Mesenchymal stem cell (in vitro differentiated cells and primary cell): Measurements from ENCODE around the gene FDPS.

Experiments used
- DNase-seq: peaks from one replicate; pipeline ENCODE4 v3.0.0-alpha.2; 2013
- H2AFZ ChIP-seq: one replicate; pipeline ENCODE4 v1.6.1; 2013; ENCODE audit warnings: low read depth, mild to moderate bottlenecking, control low read depth, inconsistent platforms, low read length, moderate library complexity
- H2AK5ac ChIP-seq: 2 replicates; pipeline ENCODE4 v1.6.1; 2013; ENCODE audit warnings: low read length, moderate library complexity, mild to moderate bottlenecking, inconsistent platforms; ENCODE audit not compliant: severe bottlenecking
- H2BK120ac ChIP-seq: one replicate; pipeline ENCODE4 v1.6.1; 2013; ENCODE audit warnings: low read depth, mild to moderate bottlenecking, inconsistent platforms, low read length, moderate library complexity
- H2BK12ac ChIP-seq, 2 experiments: one replicate each; pipeline ENCODE4 v1.6.1; 2013; ENCODE audit warnings: inconsistent platforms in 2 of 2, low read length in 2 of 2, mild to moderate bottlenecking in 2 of 2, moderate library complexity in 2 of 2, control low read depth in 1 of 2
- H2BK15ac ChIP-seq: one replicate; pipeline ENCODE4 v1.6.1; 2013; ENCODE audit warnings: mild to moderate bottlenecking, low read depth, inconsistent platforms; ENCODE audit not compliant: poor library complexity, severe bottlenecking
- H2BK5ac ChIP-seq: 2 replicates; pipeline ENCODE4 v1.6.1; 2013; ENCODE audit warnings: low read depth, mild to moderate bottlenecking, low read length, control low read depth, inconsistent platforms; ENCODE audit not compliant: poor library complexity, severe bottlenecking
- H3K14ac ChIP-seq, 2 experiments: one replicate each; pipeline ENCODE4 v1.6.1; 2013; ENCODE audit warnings: inconsistent platforms in 2 of 2, low read length in 2 of 2, control low read depth in 1 of 2, mild to moderate bottlenecking in 1 of 2, moderate library complexity in 1 of 2
- H3K18ac ChIP-seq, 2 experiments: one replicate each; pipeline ENCODE4 v1.6.1; 2013; ENCODE audit warnings: inconsistent platforms in 2 of 2, low read length in 2 of 2, control low read depth in 1 of 2, low read depth in 1 of 2, mild to moderate bottlenecking in 1 of 2
- H3K23ac ChIP-seq, 2 experiments: one replicate each; pipeline ENCODE4 v1.6.1; 2013; ENCODE audit warnings: inconsistent platforms in 2 of 2, low read length in 2 of 2, mild to moderate bottlenecking in 2 of 2, moderate library complexity in 2 of 2, control low read depth in 1 of 2
- H3K27ac ChIP-seq: 2 replicates; pipeline ENCODE4 v1.5.1; 2013; ENCODE audit warnings: mild to moderate bottlenecking, moderate library complexity, low read length, control low read depth, inconsistent platforms; ENCODE audit not compliant: poor library complexity, severe bottlenecking
- H3K27me3 ChIP-seq, 2 experiments: 2 replicates each; pipeline versions ENCODE4 v1.6.1 to v1.7.0; 2013; ENCODE audit warnings: low read length in 2 of 2, mild to moderate bottlenecking in 2 of 2, moderate library complexity in 2 of 2, control low read depth in 1 of 2, inconsistent platforms in 1 of 2; ENCODE audit not compliant: control insufficient read depth in 1 of 2, insufficient read depth in 1 of 2
- H3K36me3 ChIP-seq, 2 experiments: 2 replicates each; pipeline versions ENCODE4 v1.6.1 to v1.7.0; 2013; ENCODE audit warnings: low read length in 2 of 2, control low read depth in 1 of 2, inconsistent platforms in 1 of 2, low read depth in 1 of 2, mild to moderate bottlenecking in 1 of 2; ENCODE audit not compliant: insufficient read depth in 2 of 2, control insufficient read depth in 1 of 2
- H3K4ac ChIP-seq, 2 experiments: one replicate each; pipeline ENCODE4 v1.6.1; 2013; ENCODE audit warnings: inconsistent platforms in 2 of 2, low read length in 2 of 2, mild to moderate bottlenecking in 2 of 2, moderate library complexity in 2 of 2, control low read depth in 1 of 2, low read depth in 1 of 2
- H3K4me1 ChIP-seq: 2 replicates; pipeline ENCODE4 v1.6.1; 2013; ENCODE audit warnings: low read depth, low read length, control low read depth; ENCODE audit not compliant: control insufficient read depth, insufficient read depth
- H3K4me2 ChIP-seq: 2 replicates; pipeline ENCODE4 v1.6.1; 2013; ENCODE audit warnings: low read length, mild to moderate bottlenecking, inconsistent platforms; ENCODE audit not compliant: poor library complexity, severe bottlenecking
- H3K4me3 ChIP-seq, 2 experiments: 2 replicates each; pipeline versions ENCODE4 v1.5.1 to v1.7.0; 2013; ENCODE audit warnings: low read length in 2 of 2, mild to moderate bottlenecking in 2 of 2, control low read depth in 1 of 2, low read depth in 1 of 2; ENCODE audit not compliant: insufficient read depth in 1 of 2
- H3K79me1 ChIP-seq: replicated peaks from 2 replicates; pipeline ENCODE4 v1.6.1; 2013; ENCODE audit warnings: mild to moderate bottlenecking, control low read depth, low read length, inconsistent platforms; ENCODE audit not compliant: poor library complexity, severe bottlenecking
- H3K9ac ChIP-seq: 2 replicates; pipeline ENCODE4 v1.7.0; 2013; ENCODE audit warnings: mild to moderate bottlenecking, low read length, moderate library complexity
- H3K9me3 ChIP-seq: 2 replicates; pipeline ENCODE4 v1.7.0; 2013; ENCODE audit warnings: mild to moderate bottlenecking, low read length; ENCODE audit not compliant: control insufficient read depth
- H4K8ac ChIP-seq: one replicate; pipeline ENCODE4 v1.6.1; 2013; ENCODE audit warnings: inconsistent platforms, mild to moderate bottlenecking, low read length, moderate library complexity
- H4K91ac ChIP-seq: one replicate; pipeline ENCODE4 v1.6.1; 2013; ENCODE audit warnings: mild to moderate bottlenecking, low read length, inconsistent platforms
- WGBS: methylation state at CpG from one replicate; pipeline ENCODE4 v1.1.7; 2013; ENCODE audit warnings: mixed read lengths; 5-methylcytosine and 5-hydroxymethylcytosine counted together

The FDPS gene

DNA sequence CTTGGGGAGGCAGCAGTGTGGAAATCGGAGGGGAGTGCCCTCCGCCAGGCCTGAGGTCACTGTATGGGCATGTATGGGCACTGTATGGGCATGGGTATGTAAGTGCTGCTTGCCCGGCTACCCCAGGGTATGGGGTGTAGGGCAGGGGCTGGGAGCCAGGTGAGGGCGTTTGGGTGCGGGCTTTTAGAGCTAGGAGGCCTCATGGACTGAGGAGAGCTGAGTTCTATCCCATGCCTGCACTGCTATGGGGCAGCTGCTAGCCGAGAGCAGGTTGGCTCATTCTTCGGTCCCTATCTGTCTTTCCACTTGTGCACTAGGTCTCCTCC lies 12.8 kb upstream of the FDPS start:
- no peak for DNase-seq
- Histone ChIP-seq H2AK5ac (no peak overlapping the region), H3K4me2 (no peak overlapping the region), H2BK120ac (no peak overlapping the region), H3K79me1 (no peaks in the 10 kb centered on the region), H3K36me3 (no peaks in the 10 kb centered on the region), H3K9me3 (no peaks in the 10 kb centered on the region), H3K27me3 (peaks cover 54 to 62% of the 10 kb centered on the region in 2 experiments), H4K91ac (no peak overlapping the region), H2BK12ac (no peak overlapping the region), H4K8ac (no peak overlapping the region), H3K18ac (no peak overlapping the region), H3K4me3 (no peak overlapping the region), H2BK15ac (no peak overlapping the region), H3K27ac (no peak overlapping the region), H2AFZ (no peak overlapping the region), H3K4ac (no peak overlapping the region), H2BK5ac (no peak overlapping the region), H3K14ac (peak overlapping the region in 1 of 2 experiments; percentile 26), H3K4me1 (peaks cover 10% of the 10 kb centered on the region), H3K23ac (no peak overlapping the region), H3K9ac (no peak overlapping the region)
- WGBS, result 73% methylated on average over 7 of the region's 7 CpGs

- Histone ChIP-seq H4K8ac (no peak overlapping the region), H3K4ac (no peak overlapping the region), H3K4me2 (no peak overlapping the region), H3K4me3 (no peak overlapping the region), H2BK120ac (no peak overlapping the region), H3K4me1 (peaks cover 10% of the 10 kb centered on the region), H2BK5ac (no peak overlapping the region), H3K27me3 (peaks cover 51 to 57% of the 10 kb centered on the region in 2 experiments), H2BK12ac (no peak overlapping the region), H4K91ac (no peak overlapping the region), H2BK15ac (no peak overlapping the region), H2AFZ (no peak overlapping the region), H3K23ac (no peak overlapping the region), H3K27ac (no peak overlapping the region), H3K79me1 (no peaks in the 10 kb centered on the region), H3K9ac (no peak overlapping the region), H3K36me3 (no peaks in the 10 kb centered on the region), H3K9me3 (no peaks in the 10 kb centered on the region), H3K14ac (no peak overlapping the region), H3K18ac (no peak overlapping the region), H2AK5ac (no peak overlapping the region)
- DNase-seq, result no peak
- 88% methylated on average over 3 of the region's 3 CpGs for WGBS
Observed at GRCh38 chr1:155296661-155297060, 12.0 kb upstream of the FDPS start.

GRCh38 chr1:155297384-155297783 lies 11.3 kb upstream of the FDPS start:
- Histone ChIP-seq H3K4me1 (peaks cover 10% of the 10 kb centered on the region), H2AFZ (no peak overlapping the region)
- WGBS, result 78% methylated on average over 7 of the region's 7 CpGs

DNA sequence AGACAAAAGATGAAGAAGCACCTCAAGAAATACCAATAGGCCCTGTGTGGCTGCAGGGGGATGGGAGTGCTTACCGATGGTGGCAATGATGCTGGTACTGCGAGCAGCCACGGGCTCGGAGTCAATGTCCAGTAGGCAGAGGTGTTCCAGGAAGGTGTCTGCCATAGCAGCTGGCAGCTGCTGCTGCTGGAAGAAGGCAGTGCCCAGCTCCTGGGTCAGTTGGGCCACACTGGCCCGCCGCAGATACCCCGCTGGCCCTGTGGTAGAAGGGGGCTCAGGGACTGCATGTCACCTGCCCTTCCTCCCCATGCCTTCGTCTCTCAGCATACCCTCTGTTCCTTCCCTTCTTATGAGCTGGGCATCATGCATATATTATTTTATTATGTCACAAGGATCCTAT lies 8.6 kb upstream of the FDPS start:
- H4K91ac ChIP-seq, result no peak overlapping the region
- 96% methylated on average over 6 of the region's 8 CpGs for WGBS
- no peaks in the 10 kb centered on the region for H3K36me3 ChIP-seq

More at GRCh38 chr1:155297384-155297783, 11.3 kb upstream of the FDPS start:
- H2BK120ac ChIP-seq, result no peak overlapping the region
- no peak overlapping the region for H2AK5ac ChIP-seq
- no peak overlapping the region for H3K23ac ChIP-seq
- H3K9ac ChIP-seq, result no peak overlapping the region
- H3K4ac ChIP-seq, result no peak overlapping the region
- no peak overlapping the region for H3K18ac ChIP-seq
- no peaks in the 10 kb centered on the region for H3K36me3 ChIP-seq
- no peaks in the 10 kb centered on the region for H3K9me3 ChIP-seq
- H2BK5ac ChIP-seq, result no peak overlapping the region
- no peak overlapping the region for H4K8ac ChIP-seq
- H2BK12ac ChIP-seq, result no peak overlapping the region
- H3K4me2 ChIP-seq, result no peak overlapping the region
- H3K79me1 ChIP-seq, result no peaks in the 10 kb centered on the region
- no peak overlapping the region for H3K27ac ChIP-seq
- no peak overlapping the region for H3K4me3 ChIP-seq
- H3K27me3 ChIP-seq, result peaks cover 50 to 52% of the 10 kb centered on the region in 2 experiments
- no peak overlapping the region for H2BK15ac ChIP-seq
- no peak overlapping the region for H4K91ac ChIP-seq
- DNase-seq, result no peak
- peak overlapping the region in 1 of 2 experiments; percentile 47 for H3K14ac ChIP-seq

More for the DNA sequence above, 8.6 kb upstream of the FDPS start:
- no peak overlapping the region for H3K14ac ChIP-seq
- H2AFZ ChIP-seq, result no peak overlapping the region
- no peak for DNase-seq
- H3K9me3 ChIP-seq, result no peaks in the 10 kb centered on the region
- H3K23ac ChIP-seq, result no peak overlapping the region
- H2AK5ac ChIP-seq, result no peak overlapping the region
- H3K27ac ChIP-seq, result no peak overlapping the region
- no peak overlapping the region for H3K4me2 ChIP-seq
- H2BK12ac ChIP-seq, result no peak overlapping the region
- H3K4ac ChIP-seq, result no peak overlapping the region
- no peak overlapping the region for H3K9ac ChIP-seq
- no peak overlapping the region for H2BK5ac ChIP-seq
- H3K18ac ChIP-seq, result no peak overlapping the region
- peaks cover 11% of the 10 kb centered on the region for H3K4me1 ChIP-seq
- H4K8ac ChIP-seq, result no peak overlapping the region
- no peaks in the 10 kb centered on the region for H3K79me1 ChIP-seq
- peaks cover 27 to 28% of the 10 kb centered on the region in 2 experiments for H3K27me3 ChIP-seq
- no peak overlapping the region for H2BK15ac ChIP-seq
- no peak overlapping the region for H3K4me3 ChIP-seq
- no peak overlapping the region for H2BK120ac ChIP-seq
